ENCODE data around the gene HSPA12A.
A peak's percentile ranks its signal among the peaks of the same experiment; 100 is the strongest.

HSPA12A gene

GRCh38 chr10:116667484-116667883 lies 74.9 kb downstream of the HSPA12A start:
- DNase-seq = no peak

GRCh38 chr10:116665541-116666125 lies 76.7 kb downstream of the HSPA12A start:
- DNase-seq = no peak

GRCh38 chr10:116664631-116665030 lies 77.7 kb downstream of the HSPA12A start:
- DNase-seq = no peak

- DNase-seq = no peak
Observed at GRCh38 chr10:116663342-116663741, 79.0 kb downstream of the HSPA12A start.

- no peak for DNase-seq
Observed at GRCh38 chr10:116660860-116661259, 81.5 kb downstream of the HSPA12A start.

GRCh38 chr10:116659049-116659670 lies 83.2 kb downstream of the HSPA12A start:
- DNase-seq = no peak

GRCh38 chr10:116657863-116658551 lies 84.4 kb downstream of the HSPA12A start:
- DNase-seq = no peak

GRCh38 chr10:116656044-116656443 lies 86.3 kb downstream of the HSPA12A start:
- DNase-seq = no peak

GRCh38 chr10:116655568-116655967 lies 86.8 kb downstream of the HSPA12A start:
- no peak for DNase-seq

GRCh38 chr10:116654816-116655215 lies 87.5 kb downstream of the HSPA12A start:
- DNase-seq = no peak

GRCh38 chr10:116653885-116654284 lies 88.5 kb downstream of the HSPA12A start:
- no peak for DNase-seq

GRCh38 chr10:116648903-116649302 lies 93.5 kb downstream of the HSPA12A start:
- no peak for DNase-seq

GRCh38 chr10:116646502-116646901 lies 95.9 kb downstream of the HSPA12A start:
- no peak for DNase-seq

- no peak for DNase-seq
Observed at GRCh38 chr10:116637830-116638229, 104.5 kb downstream of the HSPA12A start.

GRCh38 chr10:116636976-116637375 lies 105.4 kb downstream of the HSPA12A start:
- no peak for DNase-seq

- DNase-seq = no peak
Observed at GRCh38 chr10:116636385-116636784, 106.0 kb downstream of the HSPA12A start.

- no peak for DNase-seq
Observed at GRCh38 chr10:116634126-116634975, 108.0 kb downstream of the HSPA12A start.

- no peak for DNase-seq
Observed at GRCh38 chr10:116633216-116633600, 109.2 kb downstream of the HSPA12A start.

- DNase-seq = no peak
Observed at GRCh38 chr10:116632596-116633215, 109.7 kb downstream of the HSPA12A start.

GRCh38 chr10:116631871-116632295 lies 110.5 kb downstream of the HSPA12A start:
- DNase-seq = no peak

- no peak for DNase-seq
Observed at GRCh38 chr10:116630020-116630419, 112.3 kb downstream of the HSPA12A start.

- DNase-seq = no peak
Observed at GRCh38 chr10:116629340-116629739, 113.0 kb downstream of the HSPA12A start.

- peak; percentile 0 for DNase-seq
Observed at GRCh38 chr10:116627386-116627933, 114.9 kb downstream of the HSPA12A start.

Measured in DMS79 (cell line).